Nephron (organoid): ENCODE measurements around the gene PTPRE.

ENCODE experiments used
- H3K27ac Mint-ChIP-seq, 3 experiments: 2 replicates each; pipeline ENCODE4 v1.8.0; 2020; ENCODE audit warnings: mixed read lengths in 3 of 3, mild to moderate bottlenecking in 2 of 3, moderate library complexity in 1 of 3
- H3K27me3 Mint-ChIP-seq: 2 replicates; pipeline ENCODE4 v1.8.0; 2021; ENCODE audit warnings: low read depth, mild to moderate bottlenecking, moderate library complexity, mixed read lengths
- H3K36me3 Mint-ChIP-seq: 2 replicates; pipeline ENCODE4 v1.8.0; 2020; ENCODE audit warnings: low read depth, mixed read lengths
- H3K4me1 Mint-ChIP-seq: 2 replicates; pipeline ENCODE4 v1.8.0; 2020; ENCODE audit warnings: mixed read lengths
- H3K4me3 Mint-ChIP-seq, 3 experiments: 2 replicates each; pipeline ENCODE4 v1.8.0; 2020; ENCODE audit warnings: mild to moderate bottlenecking in 3 of 3, mixed read lengths in 3 of 3, moderate library complexity in 2 of 3
- H3K9me3 Mint-ChIP-seq: 2 replicates; pipeline ENCODE4 v1.8.0; 2020; ENCODE audit warnings: mixed read lengths
- CTCF ChIP-seq, 3 experiments: fragments of 200-600 bp; sonication (generic); IDR thresholded peaks; one replicate each; pipeline ENCODE4 v1.5.0; 2021; ENCODE audit warnings: antibody characterized with exemption in 3 of 3; ENCODE audit not compliant: unreplicated experiment in 3 of 3

Gene PTPRE

GRCh38 chr10:127976286-127976685 lies 69.4 kb downstream of the PTPRE start:
- Mint-ChIP-seq H3K36me3 (no peaks in the 10 kb centered on the region), H3K27me3 (peaks cover 4% of the 10 kb centered on the region), H3K4me3 (no peak overlapping the region), H3K27ac (no peak overlapping the region), H3K4me1 (peaks cover 29% of the 10 kb centered on the region), H3K9me3 (peaks cover 5% of the 10 kb centered on the region)
- no peak for TF ChIP-seq CTCF (IDR thresholded peaks at IDR 0.05; ENCODE audit: unreplicated experiment in 3 of 3)

GRCh38 chr10:127976701-127977356 lies 69.9 kb downstream of the PTPRE start:
- peaks cover 4% of the 10 kb centered on the region for H3K27me3 Mint-ChIP-seq
- peaks cover 6% of the 10 kb centered on the region for H3K9me3 Mint-ChIP-seq
- no peaks in the 10 kb centered on the region for H3K36me3 Mint-ChIP-seq
- TF ChIP-seq CTCF (IDR thresholded peaks at IDR 0.05; ENCODE audit: unreplicated experiment in 3 of 3) = no peak
- peaks cover 29% of the 10 kb centered on the region for H3K4me1 Mint-ChIP-seq
- no peak overlapping the region for H3K4me3 Mint-ChIP-seq
- H3K27ac Mint-ChIP-seq = peak overlapping the region in 1 of 3 experiments; percentile 58

GRCh38 chr10:127977357-127978009 lies 70.6 kb downstream of the PTPRE start:
- H3K4me3 Mint-ChIP-seq = peak overlapping the region in 1 of 3 experiments; percentile 6
- H3K36me3 Mint-ChIP-seq = no peaks in the 10 kb centered on the region
- peaks cover 4% of the 10 kb centered on the region for H3K27me3 Mint-ChIP-seq
- TF ChIP-seq CTCF (IDR thresholded peaks at IDR 0.05; ENCODE audit: unreplicated experiment in 3 of 3) = no peak
- peaks cover 29% of the 10 kb centered on the region for H3K4me1 Mint-ChIP-seq
- peak overlapping the region; percentile 12 to 62 (median 58) for H3K27ac Mint-ChIP-seq
- peaks cover 8% of the 10 kb centered on the region for H3K9me3 Mint-ChIP-seq

- Mint-ChIP-seq H3K9me3 (peaks cover 8% of the 10 kb centered on the region), H3K27ac (no peak overlapping the region), H3K4me1 (peaks cover 29% of the 10 kb centered on the region), H3K4me3 (no peak overlapping the region), H3K27me3 (peaks cover 4% of the 10 kb centered on the region), H3K36me3 (no peaks in the 10 kb centered on the region)
- TF ChIP-seq CTCF (IDR thresholded peaks at IDR 0.05; ENCODE audit: unreplicated experiment in 3 of 3) = no peak
Observed at GRCh38 chr10:127978481-127978880, 71.6 kb downstream of the PTPRE start.

- peaks cover 4% of the 10 kb centered on the region for H3K27me3 Mint-ChIP-seq
- no peak for TF ChIP-seq CTCF (IDR thresholded peaks at IDR 0.05; ENCODE audit: unreplicated experiment in 3 of 3)
Observed at GRCh38 chr10:127979045-127979444, 72.1 kb downstream of the PTPRE start.

GRCh38 chr10:127979566-127979965 lies 72.7 kb downstream of the PTPRE start:
- Mint-ChIP-seq H3K27ac (no peak overlapping the region), H3K27me3 (peaks cover 4% of the 10 kb centered on the region), H3K4me1 (peaks cover 19% of the 10 kb centered on the region), H3K9me3 (peaks cover 8% of the 10 kb centered on the region), H3K36me3 (no peaks in the 10 kb centered on the region), H3K4me3 (no peak overlapping the region)
- no peak for TF ChIP-seq CTCF (IDR thresholded peaks at IDR 0.05; ENCODE audit: unreplicated experiment in 3 of 3)

More at GRCh38 chr10:127979045-127979444, 72.1 kb downstream of the PTPRE start:
- peaks cover 8% of the 10 kb centered on the region for H3K9me3 Mint-ChIP-seq
- H3K36me3 Mint-ChIP-seq = no peaks in the 10 kb centered on the region
- no peak overlapping the region for H3K4me3 Mint-ChIP-seq
- H3K27ac Mint-ChIP-seq = peak overlapping the region in 1 of 3 experiments; percentile 33
- peaks cover 24% of the 10 kb centered on the region for H3K4me1 Mint-ChIP-seq
